ENCODE results near the gene TBC1D30.
"Not testable (repeated sequence)": the region's sequence is repeated elsewhere in the genome, so short reads cannot be mapped to it uniquely, and the experiment has no call there.

TBC1D30 gene

GRCh38 chr12:64806593-64807460 lies 17.6 kb upstream of the TBC1D30 start:
- DNase-seq: no peak

GRCh38 chr12:64808110-64808509 lies 16.3 kb upstream of the TBC1D30 start:
- no peak for DNase-seq

GRCh38 chr12:64810831-64811230 lies 13.6 kb upstream of the TBC1D30 start:
- DNase-seq: no peak

- DNase-seq: no peak
These were observed 10.7 kb upstream of the TBC1D30 start for GRCh38 chr12:64813723-64814122.

- no peak for DNase-seq
These were observed 10.0 kb upstream of the TBC1D30 start for GRCh38 chr12:64814432-64814831.

GRCh38 chr12:64819816-64820402 lies 4.5 kb upstream of the TBC1D30 start:
- DNase-seq: no peak

GRCh38 chr12:64820593-64820992 lies 3.9 kb upstream of the TBC1D30 start:
- DNase-seq: no peak

- DNase-seq: no peak
These were observed 3.3 kb upstream of the TBC1D30 start for GRCh38 chr12:64821116-64821630.

- DNase-seq: no peak
These were observed 332 bp upstream of the TBC1D30 start for GRCh38 chr12:64824130-64824499.

GRCh38 chr12:64825143-64826021 lies 935 bp downstream of the TBC1D30 start:
- no peak for DNase-seq

GRCh38 chr12:64826234-64826633 lies 1.8 kb downstream of the TBC1D30 start:
- DNase-seq: peak; percentile 77

GRCh38 chr12:64828713-64829112 lies 4.3 kb downstream of the TBC1D30 start:
- DNase-seq: no peak

GRCh38 chr12:64833928-64834327 lies 9.5 kb downstream of the TBC1D30 start:
- no peak for DNase-seq

- DNase-seq: no peak
These were observed 11.5 kb downstream of the TBC1D30 start for GRCh38 chr12:64835901-64836300.

- no peak for DNase-seq
These were observed 12.4 kb downstream of the TBC1D30 start for GRCh38 chr12:64836856-64837255.

- DNase-seq: no peak
These were observed 13.0 kb downstream of the TBC1D30 start for GRCh38 chr12:64837427-64837826.

GRCh38 chr12:64840119-64840518 lies 15.7 kb downstream of the TBC1D30 start:
- no peak for DNase-seq

- no peak for DNase-seq
These were observed 16.7 kb downstream of the TBC1D30 start for GRCh38 chr12:64840949-64841717.

- not testable (repeated sequence) for DNase-seq
These were observed 24.0 kb downstream of the TBC1D30 start for GRCh38 chr12:64848409-64848808.

GRCh38 chr12:64858882-64859605 lies 34.6 kb downstream of the TBC1D30 start:
- DNase-seq: no peak

- no peak for DNase-seq
These were observed 36.1 kb downstream of the TBC1D30 start for GRCh38 chr12:64860446-64860998.

All from right hindlimb (tissue), 1 donor.